GM12892 (cell line): ENCODE measurements around the gene PID1.

Source experiments
- DNase-seq: peaks from one replicate; pipeline ENCODE4 v3.0.0; 2011; ENCODE audit not compliant: insufficient read length
- FAIRE-seq: peaks from 2 replicates; lab custom pipeline; 2011; peaks lifted over from hg19 to GRCh38; lab: Jason Lieb, UNC
- POLR2A ChIP-seq: IDR thresholded peaks from 2 replicates; pipeline ENCODE4 v1.6.1; 2011; ENCODE audit warnings: low read depth, low read length, control low read depth
- POLR2AphosphoS5 ChIP-seq: IDR thresholded peaks from 2 replicates; pipeline ENCODE4 v1.6.1; 2011; ENCODE audit warnings: low read depth, low read length, control low read depth
- TAF1 ChIP-seq: IDR thresholded peaks from 2 replicates; pipeline ENCODE4 v1.6.1; 2011; ENCODE audit warnings: low read depth, mild to moderate bottlenecking, control low read depth, low read length, borderline replicate concordance

PID1 gene

DNA sequence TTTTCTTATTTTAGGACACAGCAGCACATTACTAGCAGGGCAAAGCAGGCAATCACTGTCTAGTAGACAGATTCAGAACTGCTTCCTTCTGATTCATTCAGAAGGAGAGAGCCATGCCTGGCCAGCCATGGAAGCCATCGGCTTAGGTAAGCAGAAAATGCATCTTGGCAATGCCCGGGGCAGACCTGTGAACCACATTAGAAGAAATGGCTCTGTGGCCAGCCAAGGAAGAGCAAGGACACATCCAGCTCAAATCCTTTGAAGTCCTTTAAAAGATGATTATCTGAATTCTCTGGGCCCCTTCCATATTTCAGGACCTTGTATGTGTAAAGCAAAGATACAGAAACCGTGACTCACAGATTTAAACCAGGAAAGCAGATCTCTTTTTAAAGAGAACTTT, 227.4 kb downstream of the PID1 start:
- FAIRE-seq (no peak), DNase-seq (no peak)
- TF ChIP-seq TAF1 (no peak), POLR2A (no peak), POLR2AphosphoS5 (no peak)

DNA sequence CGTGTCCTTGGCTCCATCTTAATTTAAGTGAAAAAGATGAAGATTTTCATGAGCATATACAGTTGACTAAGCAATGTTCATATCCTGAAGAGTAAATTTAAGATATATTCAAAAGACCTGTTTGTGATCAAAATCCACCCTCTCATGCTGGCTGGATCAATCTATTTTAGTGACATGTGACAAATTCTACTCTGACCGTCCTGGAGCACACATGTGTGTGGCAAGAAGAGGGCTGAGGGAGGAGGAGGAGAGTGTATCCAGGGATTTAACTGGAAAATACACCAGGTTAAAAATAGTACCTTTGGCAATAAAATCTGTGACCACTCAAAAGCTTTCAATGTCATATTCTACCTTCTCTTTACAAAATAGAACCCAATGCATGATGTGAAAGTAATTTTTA, 228.7 kb downstream of the PID1 start:
- FAIRE-seq, result no peak
- no peak for DNase-seq
- TF ChIP-seq TAF1, result no peak
- TF ChIP-seq POLR2A, result no peak
- TF ChIP-seq POLR2AphosphoS5, result no peak

DNA sequence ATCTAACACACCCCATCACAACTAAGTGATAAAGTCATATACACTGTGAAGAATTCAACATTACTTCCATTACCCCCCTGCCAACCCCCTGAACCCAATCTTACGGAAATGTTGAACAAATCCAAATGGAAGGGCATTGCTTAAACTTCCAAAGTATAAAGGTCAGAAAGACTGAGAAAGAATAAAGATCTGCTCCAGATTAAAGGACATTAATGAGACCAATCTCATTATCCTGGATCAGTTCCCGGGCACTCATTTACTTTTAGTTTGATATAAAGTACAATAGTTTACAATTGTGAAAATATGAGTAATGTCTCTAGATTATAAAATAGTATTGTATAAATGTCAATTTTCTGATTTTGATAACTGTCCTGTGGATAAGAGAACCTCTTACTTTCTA, 229.4 kb downstream of the PID1 start:
- TF ChIP-seq TAF1 (no peak), POLR2A (no peak), POLR2AphosphoS5 (no peak)
- DNase-seq, result no peak
- no peak for FAIRE-seq

DNA sequence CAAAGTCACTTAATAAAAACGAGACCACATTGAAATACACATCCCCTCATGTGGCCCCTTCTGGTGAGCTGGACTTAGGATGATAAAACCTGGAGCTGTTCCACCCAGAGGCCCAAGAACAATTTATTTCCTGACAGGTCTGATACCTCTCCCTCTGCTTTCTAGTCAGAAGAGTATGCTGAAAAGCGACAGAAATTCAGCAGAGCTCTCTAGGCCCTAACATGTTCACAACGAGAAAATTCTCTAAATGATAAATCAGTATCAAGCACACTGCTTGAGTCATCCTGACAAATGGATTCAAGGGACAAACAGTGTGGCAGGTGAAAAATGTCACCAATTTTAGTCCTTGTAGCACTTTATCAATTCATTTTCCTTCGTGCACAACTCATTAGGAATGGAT, 233.5 kb downstream of the PID1 start:
- DNase-seq (no peak), FAIRE-seq (no peak)
- TF ChIP-seq POLR2A (no peak), TAF1 (no peak), POLR2AphosphoS5 (no peak)

DNA sequence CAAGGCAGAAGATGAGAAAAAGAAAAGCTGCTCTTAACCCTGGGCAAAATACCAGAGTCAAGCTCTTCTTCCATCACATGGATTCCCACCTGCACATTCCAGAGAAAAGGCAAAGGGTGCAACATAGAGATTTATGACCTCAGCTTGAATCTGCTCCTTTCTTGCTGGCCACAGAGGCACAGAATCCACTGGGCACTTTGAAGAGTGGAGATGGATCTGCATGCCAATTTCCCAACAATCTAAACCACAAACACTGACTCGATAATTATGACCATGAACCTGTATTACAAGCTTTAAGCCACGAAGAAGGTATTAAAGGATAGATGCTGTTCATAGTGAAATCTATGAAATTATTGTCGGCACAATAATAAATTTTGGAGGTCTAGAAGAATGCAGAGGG, 237.3 kb downstream of the PID1 start:
- no peak for DNase-seq
- FAIRE-seq, result no peak
- TF ChIP-seq TAF1 (no peak), POLR2A (no peak), POLR2AphosphoS5 (no peak)

DNA sequence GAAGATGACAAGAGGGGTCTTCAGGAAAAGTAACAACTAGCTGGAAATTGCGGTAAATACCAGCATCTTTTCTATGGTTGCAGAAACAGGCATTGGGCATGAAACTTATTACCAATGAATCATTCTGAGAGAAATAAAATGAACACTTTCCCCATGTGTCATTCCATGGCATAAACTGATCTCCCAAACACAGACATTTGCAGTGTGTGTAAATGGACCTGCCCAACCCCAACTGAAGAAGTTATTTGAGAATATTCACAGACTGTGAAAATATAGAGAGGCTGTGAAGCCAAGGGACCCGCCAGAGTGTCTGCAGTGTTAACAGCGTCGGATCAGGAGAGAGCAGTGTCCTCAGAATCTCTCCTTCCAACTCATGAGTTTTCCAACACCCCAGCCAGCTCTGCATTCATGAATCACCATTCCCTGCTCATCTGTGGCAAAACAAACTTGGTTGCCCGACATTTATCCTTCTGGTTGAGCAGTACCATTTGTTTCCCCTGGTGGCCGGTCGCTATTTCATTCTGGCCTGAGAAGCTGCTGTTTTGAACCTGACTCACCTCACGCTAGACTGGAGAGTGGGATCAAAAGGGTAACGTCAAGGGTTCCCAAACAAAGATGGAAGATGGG, 238.4 kb downstream of the PID1 start:
- TF ChIP-seq POLR2AphosphoS5 (no peak), POLR2A (no peak), TAF1 (no peak)
- DNase-seq (no peak), FAIRE-seq (no peak)

DNA sequence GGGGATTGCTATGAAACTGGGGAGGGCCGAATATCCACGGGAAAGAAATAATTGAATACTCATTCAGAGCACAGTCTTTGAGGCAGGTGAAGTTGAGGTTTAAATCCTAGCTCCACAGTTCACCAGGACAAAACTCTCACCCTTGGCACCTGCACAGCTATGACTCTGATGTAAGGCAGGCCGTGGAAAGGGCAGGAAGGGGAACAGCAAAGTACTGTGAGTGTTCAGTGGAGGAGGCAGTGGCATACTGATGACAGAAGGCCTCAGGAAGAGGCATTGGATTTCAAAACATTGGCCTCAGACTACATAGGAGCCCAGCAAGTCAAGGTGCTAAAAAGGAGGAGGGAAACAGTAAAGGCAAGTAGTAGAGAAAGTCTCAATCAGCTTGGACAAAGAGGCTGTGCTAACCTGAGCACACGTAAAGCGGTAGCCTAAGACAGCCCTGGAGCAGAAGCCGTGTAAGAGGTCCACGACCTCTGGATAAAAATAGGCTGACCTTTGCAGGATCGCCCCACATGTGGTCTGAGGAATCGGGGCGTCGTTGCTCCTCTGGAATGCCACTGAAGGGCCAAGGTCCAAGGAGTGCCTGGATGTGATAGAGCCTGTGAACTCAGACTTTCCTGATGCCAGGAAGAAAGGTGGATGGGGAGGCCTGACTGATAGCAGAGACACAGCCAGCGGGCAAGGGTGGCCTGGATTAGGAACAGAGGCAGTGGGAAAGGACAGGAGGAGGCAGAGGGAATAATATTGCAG, 243.6 kb downstream of the PID1 start:
- DNase-seq (no peak), FAIRE-seq (no peak)
- no peak for TF ChIP-seq POLR2A
- TF ChIP-seq TAF1, result no peak
- TF ChIP-seq POLR2AphosphoS5, result no peak

DNA sequence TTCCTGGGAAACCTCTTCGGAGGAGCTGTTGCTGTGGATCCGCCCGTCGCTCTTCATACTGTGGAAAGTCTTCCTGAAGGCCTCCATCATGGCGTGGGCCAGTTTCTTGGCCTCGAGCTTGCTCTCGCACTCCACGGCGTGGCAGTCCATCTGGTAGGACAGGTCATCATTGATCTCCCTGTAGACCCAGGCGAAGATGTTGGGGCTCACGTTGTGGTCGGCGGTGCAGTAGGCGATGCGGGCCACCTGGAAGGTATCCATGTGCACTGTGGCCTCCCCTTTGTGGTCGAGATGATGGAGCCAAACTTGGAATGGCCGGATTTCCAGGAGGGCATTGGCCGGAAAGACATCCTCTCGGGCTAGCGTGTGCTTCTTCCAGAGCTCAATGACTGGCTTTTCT, 245.4 kb downstream of the PID1 start:
- no peak for TF ChIP-seq POLR2AphosphoS5
- TF ChIP-seq TAF1, result no peak
- TF ChIP-seq POLR2A, result no peak
- FAIRE-seq (no peak), DNase-seq (no peak)

DNA sequence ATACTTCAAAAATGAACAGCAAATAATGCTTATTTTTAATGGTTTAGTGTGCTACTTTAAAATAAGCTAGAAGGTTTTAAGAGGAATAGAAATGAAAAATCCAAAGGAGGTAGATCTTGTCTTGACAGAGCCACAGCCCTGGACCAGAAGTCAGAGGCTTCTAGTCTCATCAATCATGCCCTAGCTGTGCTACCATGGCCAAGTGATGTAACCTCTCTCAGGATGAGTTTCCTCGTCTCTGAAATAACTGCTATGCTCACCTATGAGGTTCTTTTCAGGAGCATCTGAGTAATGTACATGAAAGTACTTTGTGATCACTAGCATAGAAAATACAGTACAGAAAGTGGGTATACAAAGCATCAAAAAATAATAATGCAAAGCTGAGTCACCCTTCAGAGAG, 248.4 kb downstream of the PID1 start:
- no peak for FAIRE-seq
- no peak for DNase-seq
- TF ChIP-seq TAF1 (no peak), POLR2A (no peak), POLR2AphosphoS5 (no peak)

DNA sequence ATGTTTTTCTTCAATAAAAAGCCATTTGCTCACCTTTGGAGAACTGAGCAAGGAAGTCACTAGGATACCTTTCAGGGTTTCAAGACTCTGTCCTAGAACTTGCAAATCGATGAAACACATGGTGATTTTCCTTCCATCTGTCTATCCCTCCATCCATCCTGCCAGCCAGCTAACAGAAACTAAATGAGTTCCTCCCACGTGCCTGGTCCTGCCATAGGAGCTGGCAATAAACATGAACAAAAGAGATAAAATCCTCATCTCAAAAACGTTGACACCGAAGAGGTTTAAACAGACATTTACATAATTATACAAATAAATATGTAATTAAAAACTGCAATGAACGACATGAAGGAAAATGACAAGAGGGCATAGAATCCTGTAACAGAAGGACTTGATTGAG, 249.0 kb downstream of the PID1 start:
- FAIRE-seq (no peak), DNase-seq (no peak)
- TF ChIP-seq POLR2A, result no peak

DNA sequence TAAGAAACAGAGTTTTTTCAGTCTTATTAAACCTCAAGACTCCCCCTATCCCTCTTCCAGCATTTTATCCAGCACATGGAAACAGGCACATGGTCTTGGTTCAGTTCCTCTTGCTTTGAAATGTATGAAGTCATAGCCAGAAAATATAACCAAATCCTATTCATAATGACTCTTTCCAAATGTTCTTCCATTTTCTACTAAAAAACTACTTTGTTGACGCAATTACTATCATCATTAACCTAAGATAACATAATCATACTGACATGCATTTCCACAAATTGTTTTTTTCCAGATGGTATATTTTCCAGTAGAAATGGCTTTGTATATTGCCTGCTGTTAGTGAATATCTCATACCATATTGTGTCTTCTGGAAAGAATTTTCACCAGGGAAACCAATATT, 261.3 kb downstream of the PID1 start:
- TF ChIP-seq TAF1 (no peak), POLR2A (no peak), POLR2AphosphoS5 (no peak)
- no peak for DNase-seq
- no peak for FAIRE-seq

DNA sequence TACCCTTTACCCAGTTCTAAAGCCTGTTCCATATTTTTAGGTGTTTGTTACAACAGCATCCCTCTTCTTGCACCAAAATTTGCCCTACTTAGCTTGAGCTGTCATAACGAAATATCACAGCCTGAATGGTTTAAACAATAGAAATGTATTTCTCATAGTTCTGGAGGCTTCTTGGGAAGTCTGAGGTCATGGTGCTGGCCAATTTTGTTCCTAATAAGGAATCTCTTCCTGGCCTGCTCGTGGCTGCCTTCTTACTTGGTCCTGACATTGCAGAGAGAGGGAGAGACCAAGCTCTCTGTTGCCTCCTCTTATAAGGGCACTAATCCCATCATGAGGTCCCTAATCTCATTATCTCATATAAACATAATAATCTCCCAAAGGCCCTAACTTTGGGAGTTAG, 267.8 kb downstream of the PID1 start:
- FAIRE-seq, result no peak
- no peak for DNase-seq
- TF ChIP-seq TAF1, result no peak
- TF ChIP-seq POLR2AphosphoS5, result no peak
- no peak for TF ChIP-seq POLR2A
